ENCODE measurements around the gene CCDC187.

Gene CCDC187

DNA sequence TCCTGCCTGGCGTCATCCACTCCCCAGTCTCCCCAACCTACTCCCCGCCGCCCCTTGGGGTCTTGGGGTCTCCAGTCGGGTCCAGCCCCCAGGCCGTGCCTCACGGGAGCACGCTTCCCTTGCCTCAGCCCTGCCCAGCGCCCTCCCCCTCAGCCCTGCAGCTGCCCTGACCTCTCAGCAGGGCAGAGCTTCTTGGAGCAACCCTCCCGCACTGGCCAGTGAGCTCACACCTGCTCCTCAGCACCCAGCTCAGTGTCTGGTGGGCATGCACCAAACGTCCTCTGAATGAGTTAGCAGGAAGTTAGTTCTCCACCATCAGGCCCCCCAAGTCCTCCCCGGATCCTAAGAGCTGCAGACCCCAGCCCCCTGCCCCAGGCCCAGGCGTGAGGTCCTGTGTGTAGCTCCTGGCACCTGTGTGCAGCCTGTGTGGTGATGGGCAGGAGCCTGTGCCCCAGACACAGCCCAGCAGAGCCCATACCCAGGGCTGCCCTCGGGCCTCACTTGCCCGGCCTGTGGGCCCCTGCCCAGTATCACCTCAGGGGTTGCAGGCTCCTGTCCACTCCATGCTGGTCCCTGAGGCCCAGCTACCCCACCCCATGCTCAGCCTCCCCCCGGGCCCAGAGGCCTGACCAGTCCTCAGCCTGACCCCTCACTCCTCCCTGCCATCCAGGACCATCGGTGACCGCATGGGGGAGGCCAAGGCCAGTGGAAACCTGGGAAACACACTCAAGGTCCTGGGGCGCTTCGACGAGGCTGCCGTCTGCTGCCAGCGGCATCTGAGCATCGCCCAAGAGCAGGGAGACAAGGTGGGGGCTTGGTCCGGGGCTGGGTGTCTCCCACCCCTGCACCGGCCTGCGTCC lies 31.6 kb upstream of the CCDC187 start:
- TF ChIP-seq ZNF274 (IDR thresholded peaks at IDR 0.05; ENCODE audit: low read depth, low read length), result no peak
- H3K4me3 ChIP-seq (ENCODE audit: low read length), result no peak overlapping the region

DNA sequence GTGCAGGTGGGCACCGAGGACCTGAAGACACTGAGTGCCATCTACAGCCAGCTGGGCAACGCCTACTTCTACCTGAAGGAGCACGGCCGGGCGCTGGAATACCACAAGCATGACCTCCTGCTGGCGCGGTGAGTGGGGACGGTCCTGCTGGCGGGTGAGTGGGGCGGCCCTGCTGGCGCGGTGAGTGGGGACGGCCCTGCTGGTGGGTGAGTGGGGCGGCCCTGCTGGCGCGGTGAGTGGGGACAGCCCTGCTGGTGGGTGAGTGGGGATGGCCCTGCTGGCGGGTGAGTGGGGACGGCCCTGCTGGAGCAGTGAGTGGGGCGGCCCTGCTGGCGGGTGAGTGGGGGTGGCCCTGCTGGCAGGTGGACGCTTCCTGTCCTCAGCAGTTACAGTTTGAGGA lies 30.6 kb upstream of the CCDC187 start:
- H3K4me3 ChIP-seq (ENCODE audit: low read length), result no peak overlapping the region
- no peak for TF ChIP-seq ZNF274 (IDR thresholded peaks at IDR 0.05; ENCODE audit: low read depth, low read length)

DNA sequence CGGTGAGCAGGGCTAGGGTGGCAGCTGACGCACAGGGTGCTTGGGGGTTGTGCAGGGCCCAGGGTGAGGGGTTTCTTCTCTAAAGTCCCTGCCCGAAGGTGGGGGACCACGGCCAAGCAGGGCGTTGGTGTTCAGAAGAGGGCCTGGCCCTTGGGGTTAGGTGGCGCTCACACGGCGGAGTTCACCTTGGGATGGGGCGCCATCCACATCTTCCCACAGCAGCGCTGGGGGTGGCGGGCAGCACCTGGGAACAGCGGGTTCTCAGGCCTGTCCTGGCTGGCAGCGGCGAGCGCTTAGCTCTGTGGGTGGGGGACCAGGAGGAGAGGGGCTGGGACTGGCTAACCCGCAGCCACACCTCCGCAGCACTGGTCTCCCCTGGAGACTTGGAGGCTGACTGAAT lies 29.6 kb upstream of the CCDC187 start:
- TF ChIP-seq ZNF274 (IDR thresholded peaks at IDR 0.05; ENCODE audit: low read depth, low read length), result no peak
- H3K4me3 ChIP-seq (ENCODE audit: low read length), result no peak overlapping the region

DNA sequence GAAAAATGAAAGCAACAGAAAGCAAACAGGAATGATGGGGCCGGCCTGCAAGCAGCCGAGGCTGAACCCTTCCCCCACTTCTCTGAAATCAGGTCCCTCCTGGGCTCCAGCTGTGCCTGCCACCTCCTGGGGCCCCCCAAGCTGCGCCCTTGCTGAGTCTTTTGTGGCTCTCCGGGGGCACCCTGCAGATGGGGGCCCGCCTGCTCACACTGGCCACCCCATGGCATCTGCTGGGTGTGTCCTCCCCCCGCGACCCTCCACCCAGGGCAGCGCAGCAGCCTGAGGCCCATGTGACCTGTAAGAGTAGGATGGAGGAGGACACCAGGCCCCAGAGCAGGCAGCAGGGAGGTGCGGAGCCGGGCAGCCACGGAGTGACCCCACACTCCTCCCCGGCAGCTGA lies 29.2 kb upstream of the CCDC187 start:
- no peak overlapping the region for H3K4me3 ChIP-seq (ENCODE audit: low read length)
- TF ChIP-seq ZNF274 (IDR thresholded peaks at IDR 0.05; ENCODE audit: low read depth, low read length), result no peak

DNA sequence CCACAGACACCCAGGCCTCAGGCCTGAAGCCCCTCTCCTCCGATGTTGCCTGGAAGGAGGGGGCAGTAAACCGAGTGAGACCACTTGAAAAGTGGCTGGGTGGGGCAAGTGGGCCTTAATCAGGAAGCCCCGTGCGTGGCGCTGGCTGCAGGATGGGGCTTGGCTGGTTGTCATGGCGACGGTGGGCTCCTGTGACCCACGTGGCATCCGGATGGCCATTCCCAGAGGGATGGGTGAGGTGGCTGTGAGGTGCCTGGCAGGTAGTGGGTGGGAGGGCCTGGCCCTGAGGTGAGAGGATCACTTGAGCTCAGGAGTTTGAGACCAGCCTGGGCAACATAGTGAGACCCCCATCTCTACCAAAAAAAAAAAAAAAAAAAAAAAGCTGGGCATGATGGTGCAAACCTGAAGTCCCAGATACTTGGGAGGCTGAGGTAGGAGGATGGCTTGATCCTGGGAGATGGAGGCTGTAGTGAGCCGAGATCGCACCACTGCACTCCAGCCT lies 28.6 kb upstream of the CCDC187 start:
- TF ChIP-seq ZNF274 (IDR thresholded peaks at IDR 0.05; ENCODE audit: low read depth, low read length), result no peak
- H3K4me3 ChIP-seq (ENCODE audit: low read length), result no peak overlapping the region

DNA sequence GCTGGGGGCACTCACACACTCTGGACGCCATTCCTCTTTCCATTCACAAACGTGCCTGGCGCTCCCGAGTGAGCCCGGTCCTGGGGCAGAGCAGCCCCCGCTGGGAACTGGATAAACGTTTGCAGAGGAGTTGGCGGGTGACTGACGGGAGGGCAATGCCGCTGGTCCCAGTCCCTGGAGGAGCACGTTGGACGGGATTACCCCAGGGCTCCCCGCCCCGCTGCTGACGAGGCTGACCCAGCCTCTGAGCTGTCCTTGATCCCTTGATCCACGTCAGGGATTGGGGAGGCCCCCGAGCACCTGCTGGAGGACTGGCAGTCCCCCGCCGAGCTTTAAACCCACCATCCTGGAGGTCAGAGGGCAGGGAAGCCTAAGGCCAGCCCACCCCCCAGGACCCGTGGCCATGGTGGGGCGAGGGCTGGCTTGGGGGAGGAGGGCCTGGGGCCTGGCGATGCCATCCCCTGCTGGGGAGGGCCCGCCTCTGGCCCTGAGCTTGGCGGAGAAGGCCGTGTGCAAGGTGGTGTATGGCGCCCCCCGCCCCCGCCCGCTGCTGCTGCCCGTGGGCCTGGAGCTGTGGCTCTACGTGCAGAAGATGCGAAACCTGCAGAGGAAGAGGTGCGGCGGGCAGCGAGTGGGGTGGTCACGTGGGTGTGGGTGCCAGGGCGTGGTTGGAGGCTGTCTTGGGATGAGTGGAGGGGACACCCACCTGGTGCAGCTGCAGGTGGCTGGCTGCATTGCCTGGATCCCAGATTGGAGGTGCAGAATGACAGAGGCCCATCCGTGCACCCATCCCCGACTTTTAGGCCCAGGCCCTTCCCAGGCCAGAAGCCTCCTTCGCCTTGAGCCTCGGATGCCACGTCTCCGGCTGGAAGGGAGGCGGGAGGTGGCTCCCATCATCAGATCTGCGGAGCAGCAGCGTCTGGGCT lies 27.9 kb upstream of the CCDC187 start:
- no peak overlapping the region for H3K4me3 ChIP-seq (ENCODE audit: low read length)
- TF ChIP-seq ZNF274 (IDR thresholded peaks at IDR 0.05; ENCODE audit: low read depth, low read length), result no peak

DNA sequence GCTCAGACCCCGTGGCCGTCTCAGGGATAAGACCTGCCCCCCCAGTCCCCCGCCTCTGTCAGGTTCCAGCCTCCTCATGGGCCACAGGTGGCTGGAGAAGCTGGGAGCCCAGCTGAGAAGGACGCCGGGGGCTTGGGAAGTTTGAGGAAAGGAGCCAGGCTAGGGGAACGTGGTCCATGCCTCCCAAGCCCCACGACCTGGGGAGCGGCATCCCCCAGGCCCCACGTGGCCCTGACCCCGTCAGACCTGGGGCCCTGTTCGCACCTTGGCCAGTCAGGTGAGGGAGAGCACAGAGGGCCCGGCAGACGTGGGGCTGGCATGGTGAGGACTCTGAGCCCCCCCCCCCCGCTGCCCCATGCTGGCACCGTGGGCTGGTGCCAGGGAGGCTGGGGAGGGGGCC lies 27.1 kb upstream of the CCDC187 start:
- H3K4me3 ChIP-seq (ENCODE audit: low read length), result no peak overlapping the region
- no peak for TF ChIP-seq ZNF274 (IDR thresholded peaks at IDR 0.05; ENCODE audit: low read depth, low read length)

DNA sequence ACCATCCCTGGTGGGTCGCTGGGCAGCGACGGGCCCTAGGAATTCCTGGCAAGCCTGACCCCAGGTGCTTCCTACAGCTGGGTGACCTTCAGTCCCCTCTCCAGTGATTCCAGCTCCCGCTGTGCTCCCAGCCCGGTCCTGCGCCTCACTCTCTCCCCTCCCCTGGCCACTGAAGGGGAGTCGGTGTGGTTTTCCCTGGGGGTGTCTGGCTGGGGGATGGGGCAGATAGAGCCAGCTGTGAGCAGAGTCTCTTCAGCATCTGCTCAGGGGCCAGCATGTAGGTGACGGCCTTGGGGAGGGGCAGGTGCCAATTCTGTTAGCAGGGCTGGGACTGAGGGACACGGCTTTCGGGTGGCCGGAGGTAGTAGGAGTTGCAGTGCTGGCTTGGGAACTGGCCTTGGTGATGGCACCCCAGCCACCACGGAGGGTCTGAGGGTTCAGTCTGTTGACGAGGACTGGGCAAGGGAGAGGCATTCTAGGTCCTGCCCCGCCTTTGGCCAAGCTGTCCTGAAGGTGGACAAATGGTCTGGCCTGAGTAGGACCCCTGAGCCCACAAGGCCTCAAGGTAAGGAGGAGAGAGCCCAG lies 26.6 kb upstream of the CCDC187 start:
- H3K4me3 ChIP-seq (ENCODE audit: low read length), result no peak overlapping the region
- TF ChIP-seq ZNF274 (IDR thresholded peaks at IDR 0.05; ENCODE audit: low read depth, low read length), result no peak

DNA sequence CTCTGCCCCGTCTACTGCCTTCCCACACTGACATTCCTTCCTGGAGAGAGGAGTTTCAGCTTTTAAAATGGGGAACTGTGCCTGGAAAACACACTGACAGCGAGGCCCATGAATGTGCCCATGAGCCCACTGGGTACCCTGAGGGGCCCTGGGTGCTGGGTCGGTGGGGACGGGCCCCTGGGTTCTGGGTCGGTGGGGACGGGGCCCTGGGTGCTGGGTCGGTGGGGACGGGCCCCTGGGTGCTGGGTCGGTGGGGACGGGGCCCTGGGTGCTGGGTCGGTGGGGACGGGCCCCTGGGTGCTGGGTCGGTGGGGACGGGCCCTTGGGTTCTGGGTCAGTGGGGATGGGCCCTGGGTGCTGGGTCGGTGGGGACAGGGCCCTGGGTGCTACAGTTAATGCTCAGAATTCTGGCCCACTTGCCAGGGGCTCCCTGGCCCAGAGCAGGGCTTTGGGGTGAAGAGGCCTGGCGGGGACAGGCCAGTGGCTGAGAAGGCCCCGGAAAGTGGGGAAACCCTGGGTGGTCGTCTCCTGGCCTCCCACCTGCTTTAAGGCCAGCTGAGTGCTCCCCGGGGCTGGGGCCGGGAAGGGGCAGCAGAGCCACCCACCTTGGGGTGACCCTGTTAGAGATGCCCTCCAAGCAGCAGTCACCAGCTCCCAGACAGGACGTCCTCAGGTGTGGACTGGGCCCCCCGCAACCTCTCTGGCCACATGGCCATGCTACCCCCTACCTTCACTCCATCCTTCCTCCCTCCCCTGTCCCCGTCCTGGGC lies 25.9 kb upstream of the CCDC187 start:
- TF ChIP-seq ZNF274 (IDR thresholded peaks at IDR 0.05; ENCODE audit: low read depth, low read length), result no peak
- no peak overlapping the region for H3K4me3 ChIP-seq (ENCODE audit: low read length)

DNA sequence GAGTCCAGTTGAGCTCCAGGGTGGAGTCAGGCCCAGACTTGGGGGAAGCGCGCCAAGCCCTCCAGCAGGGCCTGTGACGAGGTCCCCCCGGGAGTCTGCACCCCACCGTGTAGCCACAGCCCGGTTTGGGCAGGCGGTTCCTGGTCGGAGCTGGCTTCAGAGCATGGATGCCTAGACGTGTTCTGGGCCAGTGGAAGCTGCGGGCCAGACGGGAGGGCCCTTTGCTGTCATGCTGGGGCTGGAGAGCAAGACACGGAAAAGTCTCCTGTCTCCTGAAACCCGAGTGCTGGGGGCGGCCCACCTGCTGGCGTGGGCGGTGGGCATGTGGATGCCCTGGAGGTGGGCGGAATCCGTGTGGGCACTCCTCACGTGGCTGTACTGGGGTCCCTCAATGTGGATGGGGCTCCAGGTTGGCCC lies 25.3 kb upstream of the CCDC187 start:
- H3K4me3 ChIP-seq (ENCODE audit: low read length), result no peak overlapping the region
- TF ChIP-seq ZNF274 (IDR thresholded peaks at IDR 0.05; ENCODE audit: low read depth, low read length), result no peak

DNA sequence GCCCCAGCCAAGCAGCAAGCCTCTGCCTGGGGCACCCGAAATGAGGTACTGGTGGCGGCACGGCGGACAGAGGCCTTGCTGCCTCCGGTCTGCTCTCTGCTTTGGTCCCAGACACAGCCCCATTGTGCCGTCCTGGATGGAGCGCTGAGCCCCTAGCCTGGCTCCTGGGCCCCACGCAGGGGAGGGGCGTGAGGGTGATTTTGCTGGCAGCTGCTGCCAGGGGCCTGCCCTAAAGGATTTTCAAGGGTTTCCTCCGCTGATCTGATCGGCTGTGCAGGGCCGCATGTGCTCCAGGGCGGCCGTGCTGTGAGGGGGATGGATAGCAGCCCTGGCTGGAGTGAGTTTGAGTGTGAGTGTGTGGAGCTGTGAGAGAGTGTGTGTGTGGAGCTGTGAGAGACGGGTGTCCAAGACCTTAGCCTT lies 24.7 kb upstream of the CCDC187 start:
- no peak overlapping the region for H3K4me3 ChIP-seq (ENCODE audit: low read length)
- TF ChIP-seq ZNF274 (IDR thresholded peaks at IDR 0.05; ENCODE audit: low read depth, low read length), result no peak

DNA sequence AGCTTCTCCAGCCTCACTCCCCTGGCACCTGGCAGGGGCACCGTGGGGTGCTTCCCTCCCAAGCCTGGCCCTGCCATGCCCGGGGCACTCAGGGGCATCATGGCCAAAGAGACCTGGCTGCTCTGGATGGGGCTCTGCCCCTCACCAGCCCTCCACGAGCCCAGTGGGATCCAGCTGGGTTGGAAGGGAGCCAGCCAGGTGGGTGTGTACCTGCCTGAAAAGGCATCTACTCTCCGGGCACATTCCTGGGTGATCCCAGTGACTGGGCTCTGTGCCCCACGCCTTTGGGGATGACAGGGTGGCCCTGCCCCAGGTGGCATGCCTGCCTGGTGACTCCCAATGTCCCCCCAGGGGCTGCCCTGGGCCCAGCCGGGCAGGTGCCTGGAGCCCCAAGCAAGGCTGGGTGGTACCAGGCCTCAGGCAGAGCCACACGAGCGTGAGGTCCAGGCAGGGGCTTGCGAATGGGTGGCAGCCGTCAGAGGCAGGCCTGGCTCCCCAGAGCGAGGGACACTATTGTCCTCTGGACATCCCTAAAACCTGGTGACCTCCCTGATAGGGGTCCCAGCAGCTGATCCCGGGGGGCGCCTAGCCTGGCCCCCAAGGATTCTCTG lies 24.2 kb upstream of the CCDC187 start:
- no peak overlapping the region for H3K4me3 ChIP-seq (ENCODE audit: low read length)
- TF ChIP-seq ZNF274 (IDR thresholded peaks at IDR 0.05; ENCODE audit: low read depth, low read length), result no peak

DNA sequence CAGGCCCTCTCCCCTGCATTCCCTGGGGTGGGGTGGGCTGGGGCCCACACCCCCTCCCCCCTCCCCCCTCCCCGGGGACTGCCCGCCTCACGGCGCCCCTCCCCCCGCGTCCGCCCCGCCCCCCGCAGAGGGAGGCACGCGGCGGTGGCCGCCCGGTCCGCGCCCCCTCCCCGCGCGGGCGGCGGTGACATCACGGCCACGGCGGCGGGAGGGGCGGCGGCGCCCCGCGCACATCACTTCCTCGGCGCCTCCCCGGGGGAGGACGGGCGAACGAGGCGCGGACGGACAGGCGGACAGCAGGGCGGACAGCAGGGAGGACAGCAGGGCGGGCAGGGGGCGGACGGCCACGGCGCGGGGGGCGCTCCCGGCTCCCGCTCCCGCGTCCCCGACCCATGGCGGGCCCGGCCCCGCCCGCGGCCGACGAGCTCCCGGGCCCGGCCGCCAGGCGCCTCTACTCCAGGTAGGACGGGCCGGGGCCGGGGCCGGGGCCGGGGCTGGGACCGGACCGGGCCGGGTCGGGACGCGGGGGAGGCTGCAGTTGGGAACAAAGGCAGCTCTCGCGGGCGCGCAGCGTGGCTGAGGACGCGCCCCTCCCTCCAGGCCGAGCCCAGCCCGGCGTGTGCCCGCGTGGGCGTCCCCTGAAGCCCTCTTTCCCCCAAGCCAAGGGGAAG lies 23.5 kb upstream of the CCDC187 start, which contains the start of gene GPSM1:
TSS of gene GPSM1 (plus strand) at position 236 of the 671 bp plus-strand sequence. CDS start at position 393, 157 bp downstream.
- no peak within 1 kb of the TSS for H3K4me3 ChIP-seq (ENCODE audit: low read length)
- TF ChIP-seq ZNF274 (IDR thresholded peaks at IDR 0.05; ENCODE audit: low read depth, low read length), result no peak
